GM20000 (cell line): Measurements from ENCODE around the gene RPL41.

Source experiments
- DNase-seq: peaks from one replicate; pipeline ENCODE4 v3.0.0; 2012; ENCODE audit warnings: low spot score
- TF ChIP-seq, protein P1 (sequence below): IDR thresholded peaks from 2 replicates; pipeline ENCODE4 v1.5.1; 2012; ENCODE audit warnings: mild to moderate bottlenecking, control low read depth; ENCODE audit errors: extremely low read depth, missing control alignments

Gene RPL41

DNA sequence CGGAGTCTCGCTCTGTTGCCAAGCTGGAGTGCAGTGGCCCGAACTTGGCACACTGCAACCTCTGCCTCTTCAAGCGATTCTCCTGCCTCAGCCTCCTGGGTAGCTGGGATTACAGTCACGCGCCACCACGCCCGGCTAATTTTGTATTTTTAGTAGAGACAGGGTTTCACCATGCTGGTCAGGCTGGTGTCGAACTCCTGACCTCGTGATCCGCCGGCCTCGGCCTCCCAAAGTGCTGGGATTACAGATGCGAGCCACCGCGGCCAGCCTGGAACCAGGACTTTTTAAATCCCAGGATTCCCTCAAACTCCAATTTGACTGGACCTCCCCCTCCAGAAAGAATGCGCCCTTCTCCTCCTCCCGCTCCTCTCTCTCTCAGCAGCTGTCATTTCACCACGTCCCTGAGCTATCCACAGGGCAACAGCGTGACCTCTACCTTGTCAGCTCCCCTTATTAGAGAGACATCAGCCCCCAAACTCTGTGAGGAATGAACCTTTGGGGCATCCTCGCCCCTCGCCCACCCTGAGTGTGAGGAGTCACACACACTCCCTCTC lies 13.6 kb downstream of the RPL41 start:
- TF ChIP-seq, protein P1, sequence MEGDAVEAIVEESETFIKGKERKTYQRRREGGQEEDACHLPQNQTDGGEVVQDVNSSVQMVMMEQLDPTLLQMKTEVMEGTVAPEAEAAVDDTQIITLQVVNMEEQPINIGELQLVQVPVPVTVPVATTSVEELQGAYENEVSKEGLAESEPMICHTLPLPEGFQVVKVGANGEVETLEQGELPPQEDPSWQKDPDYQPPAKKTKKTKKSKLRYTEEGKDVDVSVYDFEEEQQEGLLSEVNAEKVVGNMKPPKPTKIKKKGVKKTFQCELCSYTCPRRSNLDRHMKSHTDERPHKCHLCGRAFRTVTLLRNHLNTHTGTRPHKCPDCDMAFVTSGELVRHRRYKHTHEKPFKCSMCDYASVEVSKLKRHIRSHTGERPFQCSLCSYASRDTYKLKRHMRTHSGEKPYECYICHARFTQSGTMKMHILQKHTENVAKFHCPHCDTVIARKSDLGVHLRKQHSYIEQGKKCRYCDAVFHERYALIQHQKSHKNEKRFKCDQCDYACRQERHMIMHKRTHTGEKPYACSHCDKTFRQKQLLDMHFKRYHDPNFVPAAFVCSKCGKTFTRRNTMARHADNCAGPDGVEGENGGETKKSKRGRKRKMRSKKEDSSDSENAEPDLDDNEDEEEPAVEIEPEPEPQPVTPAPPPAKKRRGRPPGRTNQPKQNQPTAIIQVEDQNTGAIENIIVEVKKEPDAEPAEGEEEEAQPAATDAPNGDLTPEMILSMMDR: no peak

DNA sequence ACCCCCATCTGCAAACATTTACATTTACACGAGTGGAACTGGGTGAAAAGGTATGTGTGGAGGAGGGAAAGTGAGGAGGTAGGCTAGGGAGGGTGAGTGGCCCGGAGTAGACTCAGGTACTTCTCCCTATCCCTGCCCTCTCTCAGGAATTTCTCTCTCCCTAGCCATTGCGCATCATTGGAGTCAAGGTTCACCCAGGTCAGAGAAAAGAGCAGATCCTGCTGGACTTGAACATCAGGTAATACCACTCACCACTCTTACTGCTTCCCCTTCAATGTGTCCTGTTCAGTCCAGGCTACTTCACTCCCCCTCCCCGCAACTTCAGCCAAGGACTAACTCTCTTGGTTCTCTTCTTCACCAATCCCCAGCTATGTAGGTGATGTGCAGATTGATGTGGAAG lies 14.4 kb downstream of the RPL41 start:
- TF ChIP-seq, protein P1: no peak
- no peak for DNase-seq

More for the DNA sequence above, 13.6 kb downstream of the RPL41 start:
- no peak for DNase-seq

DNA sequence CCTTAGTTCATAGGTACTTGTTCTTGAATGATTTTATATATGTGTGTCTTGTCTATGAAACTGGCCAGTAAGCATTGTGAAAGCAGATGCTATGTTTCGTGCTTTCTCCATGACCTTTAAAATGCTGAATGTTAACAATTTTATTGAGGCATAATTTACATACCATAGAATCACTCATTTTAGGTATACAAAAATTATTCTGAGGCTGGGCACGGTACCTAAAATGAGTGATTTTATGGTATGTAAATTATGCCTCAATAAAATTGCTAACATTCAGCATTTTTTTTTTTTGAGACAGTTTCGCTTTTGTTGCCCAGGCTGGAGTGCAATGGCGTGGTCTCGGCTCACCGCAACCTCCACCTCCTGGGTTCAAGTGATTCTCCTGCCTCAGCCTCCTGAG lies 18.5 kb downstream of the RPL41 start:
- TF ChIP-seq, protein P1: no peak
- no peak for DNase-seq

DNA sequence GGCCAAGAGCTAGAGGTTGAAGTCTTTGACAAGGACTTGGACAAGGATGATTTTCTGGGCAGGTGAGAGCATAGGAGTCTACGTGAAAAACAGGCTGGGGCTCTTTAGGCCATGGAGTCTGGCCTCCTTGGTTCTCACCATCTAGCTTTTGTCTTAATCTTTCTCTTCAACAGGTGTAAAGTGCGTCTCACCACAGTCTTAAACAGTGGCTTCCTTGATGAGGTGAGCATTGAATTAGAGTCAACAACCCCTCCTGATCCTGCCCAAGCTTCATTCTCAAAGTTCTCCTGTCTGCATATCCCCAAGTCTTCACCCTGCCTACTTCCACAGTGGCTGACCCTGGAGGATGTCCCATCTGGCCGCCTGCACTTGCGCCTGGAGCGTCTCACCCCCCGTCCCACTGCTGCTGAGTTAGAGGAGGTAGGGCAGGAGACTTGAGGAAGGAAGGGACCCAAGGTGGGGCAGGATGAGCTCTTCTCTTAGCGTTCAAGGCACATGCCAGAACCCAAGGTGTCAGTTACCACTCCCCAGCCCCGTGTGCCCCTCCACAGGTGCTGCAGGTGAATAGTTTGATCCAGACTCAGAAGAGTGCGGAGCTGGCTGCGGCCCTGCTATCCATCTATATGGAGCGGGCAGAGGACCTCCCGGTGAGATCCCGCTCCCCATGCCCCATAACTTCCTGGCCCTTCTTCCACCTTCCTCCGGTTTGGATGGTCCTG lies 21.6 kb downstream of the RPL41 start:
- DNase-seq: no peak
- TF ChIP-seq, protein P1: no peak

DNA sequence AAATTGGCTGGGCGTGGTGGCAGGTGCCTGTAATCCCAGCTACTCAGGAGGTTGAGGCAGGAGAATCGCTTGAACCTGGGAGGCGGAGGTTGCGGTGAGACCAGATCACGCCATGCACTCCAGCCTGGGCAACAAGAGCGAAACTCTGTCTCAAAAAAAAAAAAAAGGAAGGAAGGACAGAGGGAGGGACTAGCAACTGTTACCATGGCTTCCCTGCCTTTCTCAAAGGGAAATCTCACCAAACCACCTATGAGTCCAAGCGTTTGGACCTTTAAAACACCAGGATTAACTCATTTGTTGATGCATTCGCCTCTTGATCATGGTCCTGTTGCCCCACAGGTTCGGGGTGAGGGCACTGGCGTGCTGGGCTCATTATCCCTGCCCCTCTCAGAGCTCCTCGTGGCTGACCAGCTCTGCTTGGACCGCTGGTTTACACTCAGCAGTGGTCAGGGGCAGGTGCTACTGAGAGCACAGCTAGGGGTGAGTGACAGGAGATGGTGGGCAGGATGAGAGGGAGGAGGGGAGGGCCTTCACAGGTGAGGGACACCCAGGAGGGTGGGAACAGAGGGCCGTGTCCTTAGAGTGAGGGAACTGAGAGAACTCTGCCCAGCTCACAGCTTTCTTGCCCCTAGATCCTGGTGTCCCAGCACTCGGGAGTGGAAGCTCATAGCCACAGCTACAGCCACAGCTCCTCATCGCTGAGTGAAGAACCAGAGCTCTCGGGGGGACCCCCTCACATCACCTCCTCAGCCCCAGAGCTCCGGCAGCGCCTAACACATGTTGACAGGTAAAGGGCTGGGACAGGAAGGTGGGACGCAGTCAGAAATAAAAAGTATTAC lies 25.7 kb downstream of the RPL41 start:
- TF ChIP-seq, protein P1: no peak
- DNase-seq: no peak

DNA sequence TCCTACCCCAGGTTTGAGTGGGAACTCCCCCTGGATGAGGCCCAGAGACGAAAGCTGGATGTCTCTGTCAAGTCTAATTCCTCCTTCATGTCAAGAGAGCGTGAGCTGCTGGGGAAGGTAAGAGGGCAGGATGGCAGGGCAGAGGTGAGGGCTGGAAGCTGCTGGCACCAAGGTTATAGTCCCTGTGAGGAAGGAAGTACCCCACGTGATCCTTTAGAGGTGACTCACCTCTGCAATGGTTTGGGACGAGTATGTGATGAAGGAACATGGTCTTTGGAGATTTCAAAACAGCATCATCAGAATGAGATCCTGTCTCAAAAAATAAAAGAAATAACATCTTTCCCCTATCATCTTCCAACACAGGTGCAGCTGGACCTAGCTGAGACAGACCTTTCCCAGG lies 26.8 kb downstream of the RPL41 start:
- TF ChIP-seq, protein P1: no peak
- no peak for DNase-seq

DNA sequence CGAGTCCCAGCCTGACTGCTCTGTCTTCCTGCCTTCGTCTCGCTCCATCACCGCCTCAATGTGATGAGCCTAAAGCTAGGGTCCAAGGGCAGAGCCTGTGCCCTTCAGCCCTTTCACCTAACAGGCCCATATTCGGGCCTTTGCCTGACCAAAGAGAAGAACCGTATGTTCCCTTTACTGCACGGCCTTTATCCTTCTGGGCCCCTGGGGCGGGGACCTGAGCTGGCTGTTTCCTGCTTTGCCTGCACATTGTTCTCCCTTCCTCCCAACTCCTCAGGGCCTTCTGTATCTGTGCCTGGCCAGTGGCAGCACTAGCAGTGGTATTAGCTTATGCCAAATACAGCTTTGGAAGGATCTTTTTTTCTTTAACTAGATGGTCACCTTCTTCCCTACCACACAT lies 27.4 kb downstream of the RPL41 start:
- TF ChIP-seq, protein P1: no peak
- no peak for DNase-seq
